ENCODE measurements around the gene GDPD2.

Gene GDPD2, protein sequence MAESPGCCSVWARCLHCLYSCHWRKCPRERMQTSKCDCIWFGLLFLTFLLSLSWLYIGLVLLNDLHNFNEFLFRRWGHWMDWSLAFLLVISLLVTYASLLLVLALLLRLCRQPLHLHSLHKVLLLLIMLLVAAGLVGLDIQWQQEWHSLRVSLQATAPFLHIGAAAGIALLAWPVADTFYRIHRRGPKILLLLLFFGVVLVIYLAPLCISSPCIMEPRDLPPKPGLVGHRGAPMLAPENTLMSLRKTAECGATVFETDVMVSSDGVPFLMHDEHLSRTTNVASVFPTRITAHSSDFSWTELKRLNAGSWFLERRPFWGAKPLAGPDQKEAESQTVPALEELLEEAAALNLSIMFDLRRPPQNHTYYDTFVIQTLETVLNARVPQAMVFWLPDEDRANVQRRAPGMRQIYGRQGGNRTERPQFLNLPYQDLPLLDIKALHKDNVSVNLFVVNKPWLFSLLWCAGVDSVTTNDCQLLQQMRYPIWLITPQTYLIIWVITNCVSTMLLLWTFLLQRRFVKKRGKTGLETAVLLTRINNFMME

DNA sequence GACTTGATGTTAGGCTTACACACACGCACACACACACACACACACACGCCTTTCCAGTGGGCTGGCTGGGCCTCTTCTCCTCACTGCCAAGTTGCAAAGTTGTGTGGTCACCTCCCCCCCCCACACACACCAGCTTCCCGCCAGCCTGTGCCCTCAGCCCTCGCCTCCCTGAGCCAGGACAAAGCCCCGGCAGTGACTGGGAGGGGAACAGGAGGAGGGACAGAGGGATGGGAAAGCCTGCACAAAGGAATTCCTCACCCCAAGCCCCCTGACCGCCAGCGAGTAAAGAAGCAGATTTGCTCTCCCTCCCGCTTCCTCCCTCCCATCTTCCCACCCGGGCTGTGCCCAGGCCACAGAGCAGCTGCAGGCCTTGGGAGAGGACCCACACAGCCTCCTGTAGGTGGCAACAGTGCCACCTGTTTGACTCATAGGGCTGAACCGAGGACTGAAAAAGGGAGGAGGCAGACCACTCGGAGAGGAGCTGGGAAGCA is at the start of gene GDPD2:
TSS of gene GDPD2 (plus strand) at position 464 of the 491 bp plus-strand sequence. CDS start 1,671 bp downstream, outside the sequence.
- TF ChIP-seq GATA2 (IDR thresholded peaks at IDR 0.05; ENCODE audit: low read depth, low read length) (no peak), GATA3 (IDR thresholded peaks at IDR 0.05; ENCODE audit: low read depth, low read length) (no peak)

DNA sequence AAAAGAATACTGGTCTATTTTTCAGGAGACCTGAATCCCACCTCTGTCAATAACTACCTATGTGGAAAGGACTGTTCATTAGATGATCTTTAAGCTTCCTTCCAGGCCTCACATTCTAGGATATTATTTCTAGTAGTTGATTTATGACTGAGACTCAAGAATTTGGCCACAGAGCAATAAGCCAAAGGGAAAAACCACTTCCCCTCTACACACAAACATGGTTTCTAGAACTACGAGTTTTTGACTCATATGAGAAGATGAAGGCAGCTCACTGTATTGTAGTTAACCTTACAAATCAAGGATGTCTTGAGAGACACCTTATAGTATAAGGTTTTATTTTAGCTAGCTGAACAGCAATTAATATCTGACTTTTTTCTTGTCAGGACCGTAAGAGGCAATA is 36.9 kb upstream of the GDPD2 start:
- TF ChIP-seq GATA2 (IDR thresholded peaks at IDR 0.05; ENCODE audit: low read depth, low read length) (no peak), GATA3 (IDR thresholded peaks at IDR 0.05; ENCODE audit: low read depth, low read length) (no peak)

DNA sequence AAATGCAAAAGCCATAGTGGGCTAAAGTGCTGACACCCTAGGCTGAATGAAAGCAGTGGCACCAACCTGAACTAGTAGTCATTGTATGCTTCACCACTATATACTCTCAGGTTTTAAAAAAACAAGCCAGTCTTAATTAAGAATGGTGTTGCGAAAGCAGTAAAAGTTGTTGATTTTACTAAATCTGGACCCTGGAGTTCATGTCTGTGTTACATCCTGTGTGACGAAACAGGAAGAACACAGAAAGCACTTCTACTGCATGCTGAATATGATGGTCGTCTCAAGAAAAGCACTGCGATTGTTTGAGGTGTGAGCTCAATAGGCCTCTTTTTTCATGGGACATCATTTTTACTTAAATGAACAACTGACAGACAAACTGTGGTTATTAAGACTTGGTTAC is 24.2 kb upstream of the GDPD2 start:
- TF ChIP-seq GATA3 (IDR thresholded peaks at IDR 0.05; ENCODE audit: low read depth, low read length): no peak
- no peak for TF ChIP-seq GATA2 (IDR thresholded peaks at IDR 0.05; ENCODE audit: low read depth, low read length)

DNA sequence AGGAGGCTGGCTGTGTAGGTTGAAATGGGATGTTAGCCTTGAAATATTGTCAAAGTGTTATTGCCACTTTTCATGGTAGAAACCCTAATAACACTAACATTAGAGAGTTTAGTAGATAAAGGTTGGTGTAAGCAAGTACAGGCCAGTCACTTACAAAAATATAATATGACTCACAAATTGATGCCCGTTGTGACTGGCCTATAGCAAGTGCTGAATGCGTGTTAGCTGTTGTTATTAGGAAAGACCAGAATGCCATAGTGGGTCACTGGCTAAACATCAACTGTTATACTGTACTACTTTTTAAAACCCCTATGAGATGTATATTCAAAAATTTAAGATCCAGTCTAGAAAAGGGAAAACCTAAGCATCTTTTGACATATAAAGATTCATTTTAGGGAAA is 20.4 kb upstream of the GDPD2 start:
- TF ChIP-seq GATA2 (IDR thresholded peaks at IDR 0.05; ENCODE audit: low read depth, low read length) (no peak), GATA3 (IDR thresholded peaks at IDR 0.05; ENCODE audit: low read depth, low read length) (no peak)

DNA sequence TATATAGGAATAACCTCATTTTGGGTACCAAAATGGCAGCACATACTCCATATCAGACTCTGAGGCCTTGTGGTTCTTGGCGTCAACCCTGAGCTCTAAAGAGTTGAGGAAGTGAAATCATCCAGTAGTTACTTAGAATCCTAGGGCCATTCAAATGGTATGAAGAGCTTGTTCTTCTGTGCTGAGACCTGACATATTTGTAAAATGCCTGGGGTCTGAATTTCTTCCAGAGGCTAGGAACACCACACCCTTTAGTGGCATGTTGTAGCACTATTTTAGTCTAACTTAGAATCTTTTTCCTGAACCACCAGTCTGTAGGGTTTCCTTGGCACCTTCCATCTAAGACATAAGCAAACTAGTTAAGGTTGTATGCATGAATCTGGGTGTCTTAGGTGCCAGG is 18.1 kb upstream of the GDPD2 start:
- no peak for TF ChIP-seq GATA3 (IDR thresholded peaks at IDR 0.05; ENCODE audit: low read depth, low read length)
- no peak for TF ChIP-seq GATA2 (IDR thresholded peaks at IDR 0.05; ENCODE audit: low read depth, low read length)

DNA sequence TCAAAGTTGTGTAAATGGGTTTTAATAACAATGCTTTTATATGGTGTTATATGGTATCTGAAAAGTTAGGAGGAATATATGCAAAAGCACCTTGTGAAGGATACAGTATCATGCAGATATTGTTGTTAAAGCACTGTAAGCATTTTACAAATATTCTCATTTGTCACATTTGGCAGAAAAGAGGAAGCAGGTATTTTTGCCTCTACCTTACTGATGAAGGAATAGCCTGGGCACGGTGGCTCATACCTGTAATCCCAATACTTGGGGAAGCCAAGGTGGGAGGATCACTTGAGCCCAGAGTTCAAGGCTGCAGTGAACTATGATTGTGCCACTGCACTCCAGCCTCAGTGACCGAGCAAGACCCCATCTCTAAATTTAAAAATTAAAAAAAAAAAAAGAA is 12.2 kb upstream of the GDPD2 start:
- TF ChIP-seq GATA2 (IDR thresholded peaks at IDR 0.05; ENCODE audit: low read depth, low read length): no peak
- TF ChIP-seq GATA3 (IDR thresholded peaks at IDR 0.05; ENCODE audit: low read depth, low read length): no peak

DNA sequence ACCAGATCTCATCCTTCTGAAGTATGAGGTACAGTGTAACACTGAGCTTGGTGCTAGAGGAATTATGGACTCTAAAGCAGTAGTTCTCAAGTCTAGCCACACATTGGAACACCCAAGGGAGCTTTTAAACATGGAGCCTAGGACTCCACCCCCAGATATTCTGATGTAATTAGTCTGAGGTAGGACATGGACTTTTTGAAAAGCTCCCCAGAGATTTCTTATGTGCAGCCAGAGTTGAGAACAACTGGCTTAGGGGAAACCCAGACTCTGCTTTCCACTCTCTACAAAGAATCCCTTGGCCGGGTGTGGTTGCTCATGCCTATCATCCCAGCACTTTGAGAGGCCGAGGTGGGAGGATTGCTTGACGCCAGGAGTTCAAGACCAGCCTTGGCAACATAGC is 11.6 kb upstream of the GDPD2 start:
- no peak for TF ChIP-seq GATA2 (IDR thresholded peaks at IDR 0.05; ENCODE audit: low read depth, low read length)
- no peak for TF ChIP-seq GATA3 (IDR thresholded peaks at IDR 0.05; ENCODE audit: low read depth, low read length)

DNA sequence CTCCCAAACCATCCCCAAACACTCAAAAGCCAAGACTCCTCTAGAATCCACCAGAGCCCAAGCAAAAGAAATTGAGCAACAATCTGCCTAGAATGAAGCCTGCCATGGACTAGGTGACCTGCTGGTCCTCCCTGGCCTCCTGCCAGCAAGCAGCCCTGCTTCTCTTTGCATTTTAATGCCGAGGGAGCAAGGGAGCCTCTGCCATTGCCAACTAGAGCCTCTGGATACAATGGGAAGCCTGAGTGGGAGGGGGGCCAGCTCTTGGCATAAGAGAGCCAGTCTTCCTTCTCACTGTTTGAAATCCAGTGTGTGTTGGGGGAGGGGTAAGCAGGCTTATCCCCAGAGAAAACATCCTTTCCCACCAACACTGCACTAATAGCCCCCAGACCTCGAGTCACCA is 1.5 kb upstream of the GDPD2 start:
- TF ChIP-seq GATA3 (IDR thresholded peaks at IDR 0.05; ENCODE audit: low read depth, low read length) (no peak), GATA2 (IDR thresholded peaks at IDR 0.05; ENCODE audit: low read depth, low read length) (no peak)

DNA sequence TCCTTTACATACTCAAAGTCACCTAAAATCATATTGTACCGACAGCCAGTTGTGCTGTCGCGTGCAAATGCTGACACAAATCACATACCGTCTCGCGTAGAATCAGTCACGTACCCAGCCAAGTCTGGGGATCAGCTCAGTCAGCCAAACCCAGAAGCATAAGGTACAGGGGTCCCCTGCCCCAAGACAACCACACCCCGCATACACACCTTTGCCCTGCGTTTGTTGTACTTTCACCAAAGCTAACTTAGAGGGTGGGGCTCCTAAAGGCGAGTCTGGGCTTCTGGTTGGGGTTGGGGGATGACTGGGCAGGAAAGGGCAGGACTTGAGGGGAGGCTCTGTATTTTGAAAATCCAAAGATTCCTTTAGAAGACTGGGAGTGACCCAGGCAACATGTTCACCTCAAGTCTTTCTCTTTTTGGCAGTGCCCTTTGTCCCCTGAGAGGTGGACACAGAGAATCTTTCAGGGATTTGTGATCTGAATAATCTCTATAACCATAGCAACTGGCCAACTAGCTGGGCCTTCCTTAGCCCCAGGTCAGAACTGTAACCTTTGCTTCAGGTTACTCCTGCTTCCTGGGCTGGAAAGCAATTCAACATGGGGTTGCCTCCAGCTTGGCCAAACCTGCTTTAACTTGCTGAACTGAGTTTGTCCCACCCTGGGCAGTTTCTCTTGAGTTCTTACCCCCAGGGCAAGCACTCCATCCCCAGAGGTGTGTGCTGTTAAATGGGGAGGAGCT is 992 bp downstream of the GDPD2 start:
- TF ChIP-seq GATA2 (IDR thresholded peaks at IDR 0.05; ENCODE audit: low read depth, low read length): no peak
- no peak for TF ChIP-seq GATA3 (IDR thresholded peaks at IDR 0.05; ENCODE audit: low read depth, low read length)

DNA sequence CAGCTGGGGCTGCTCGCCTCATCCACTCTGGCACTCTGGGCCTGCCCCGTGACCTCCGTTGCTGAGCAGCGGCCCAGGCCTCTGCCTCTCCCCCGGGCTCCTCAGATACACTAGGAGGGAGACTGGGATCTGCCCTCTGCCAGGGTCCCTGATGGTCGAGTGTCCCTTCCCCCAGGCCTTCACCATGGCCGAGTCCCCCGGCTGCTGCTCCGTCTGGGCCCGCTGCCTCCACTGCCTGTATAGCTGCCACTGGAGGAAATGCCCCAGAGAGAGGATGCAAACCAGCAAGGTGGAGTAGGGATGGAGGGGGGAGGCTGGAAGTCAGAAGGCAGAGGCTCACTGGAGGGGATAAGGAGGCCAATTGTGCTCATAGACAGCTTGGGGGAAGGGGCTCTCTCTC is 1.7 kb downstream of the GDPD2 start:
- no peak for TF ChIP-seq GATA3 (IDR thresholded peaks at IDR 0.05; ENCODE audit: low read depth, low read length)
- no peak for TF ChIP-seq GATA2 (IDR thresholded peaks at IDR 0.05; ENCODE audit: low read depth, low read length)

DNA sequence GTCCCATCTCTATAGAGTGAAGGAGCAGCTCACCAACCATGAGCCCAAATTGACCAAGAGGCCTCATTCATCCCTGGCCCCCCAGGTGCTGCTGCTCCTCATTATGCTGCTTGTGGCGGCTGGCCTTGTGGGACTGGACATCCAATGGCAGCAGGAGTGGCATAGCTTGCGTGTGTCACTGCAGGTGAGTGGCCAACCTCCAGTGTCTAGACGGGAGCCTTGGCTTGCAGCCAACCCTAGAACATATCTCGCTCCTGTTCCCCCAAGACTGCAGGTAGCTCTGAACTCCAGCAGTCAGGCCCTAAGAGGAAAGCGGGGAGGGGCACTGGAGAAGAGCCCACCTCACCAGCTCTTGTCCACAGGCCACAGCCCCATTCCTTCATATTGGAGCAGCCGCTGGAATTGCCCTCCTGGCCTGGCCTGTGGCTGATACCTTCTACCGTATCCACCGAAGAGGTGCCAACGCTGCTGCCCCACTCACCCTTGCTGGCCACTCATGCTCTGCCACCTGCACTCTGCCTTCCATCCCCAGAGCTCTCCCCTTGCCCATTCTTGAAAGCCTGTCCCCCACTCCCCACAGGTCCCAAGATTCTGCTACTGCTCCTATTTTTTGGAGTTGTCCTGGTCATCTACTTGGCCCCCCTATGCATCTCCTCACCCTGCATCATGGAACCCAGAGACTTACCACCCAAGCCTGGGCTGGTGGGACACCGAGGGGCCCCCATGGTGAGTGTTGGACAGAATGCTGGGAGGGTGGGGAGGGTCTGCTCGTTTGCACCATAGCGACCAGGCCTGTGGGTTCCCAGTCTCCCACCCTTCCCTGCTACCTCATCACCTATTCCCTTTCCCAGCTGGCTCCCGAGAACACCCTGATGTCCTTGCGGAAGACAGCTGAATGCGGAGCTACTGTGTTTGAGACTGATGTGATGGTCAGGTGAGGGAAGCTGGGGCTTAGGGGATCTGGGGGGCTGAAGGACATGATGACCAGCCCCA is 3.5 kb downstream of the GDPD2 start:
- no peak for TF ChIP-seq GATA3 (IDR thresholded peaks at IDR 0.05; ENCODE audit: low read depth, low read length)
- TF ChIP-seq GATA2 (IDR thresholded peaks at IDR 0.05; ENCODE audit: low read depth, low read length): no peak

DNA sequence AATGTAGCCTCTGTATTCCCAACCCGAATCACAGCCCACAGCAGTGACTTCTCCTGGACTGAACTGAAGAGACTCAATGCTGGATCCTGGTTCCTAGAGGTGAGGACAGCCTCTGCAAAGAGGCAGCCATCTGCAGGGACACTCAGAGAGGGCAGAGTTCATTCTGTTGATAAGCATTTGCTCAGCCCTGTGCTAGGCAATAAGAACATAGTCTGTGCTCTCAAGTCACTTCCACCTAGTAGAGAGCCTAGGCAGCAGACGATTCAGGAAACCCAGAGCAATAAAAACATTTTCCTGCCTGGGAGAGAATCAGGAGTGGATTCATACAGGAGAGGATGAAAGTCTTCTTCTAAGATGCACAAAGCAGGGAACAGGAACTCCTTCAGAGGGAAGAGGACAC is 4.3 kb downstream of the GDPD2 start:
- TF ChIP-seq GATA3 (IDR thresholded peaks at IDR 0.05; ENCODE audit: low read depth, low read length) (no peak), GATA2 (IDR thresholded peaks at IDR 0.05; ENCODE audit: low read depth, low read length) (no peak)

DNA sequence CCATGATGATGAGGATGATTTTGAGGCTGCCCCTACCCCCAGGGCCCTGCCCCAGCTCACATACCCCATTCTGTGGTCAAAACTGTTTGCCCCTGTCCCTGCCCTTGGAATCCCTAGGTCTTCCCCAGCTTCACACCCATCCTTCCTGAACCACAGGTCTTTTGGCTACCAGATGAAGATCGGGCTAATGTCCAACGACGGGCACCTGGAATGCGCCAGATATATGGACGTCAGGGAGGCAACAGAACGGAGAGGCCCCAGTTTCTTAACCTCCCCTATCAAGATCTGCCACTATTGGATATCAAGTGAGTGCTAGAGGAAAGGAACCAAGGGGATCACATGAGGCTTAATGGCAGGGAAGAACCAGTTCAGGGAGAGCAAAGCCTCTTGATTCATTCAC is 6.6 kb downstream of the GDPD2 start:
- TF ChIP-seq GATA3 (IDR thresholded peaks at IDR 0.05; ENCODE audit: low read depth, low read length): no peak
- no peak for TF ChIP-seq GATA2 (IDR thresholded peaks at IDR 0.05; ENCODE audit: low read depth, low read length)
